Measurements from ENCODE around the gene YWHAG.

DNA sequence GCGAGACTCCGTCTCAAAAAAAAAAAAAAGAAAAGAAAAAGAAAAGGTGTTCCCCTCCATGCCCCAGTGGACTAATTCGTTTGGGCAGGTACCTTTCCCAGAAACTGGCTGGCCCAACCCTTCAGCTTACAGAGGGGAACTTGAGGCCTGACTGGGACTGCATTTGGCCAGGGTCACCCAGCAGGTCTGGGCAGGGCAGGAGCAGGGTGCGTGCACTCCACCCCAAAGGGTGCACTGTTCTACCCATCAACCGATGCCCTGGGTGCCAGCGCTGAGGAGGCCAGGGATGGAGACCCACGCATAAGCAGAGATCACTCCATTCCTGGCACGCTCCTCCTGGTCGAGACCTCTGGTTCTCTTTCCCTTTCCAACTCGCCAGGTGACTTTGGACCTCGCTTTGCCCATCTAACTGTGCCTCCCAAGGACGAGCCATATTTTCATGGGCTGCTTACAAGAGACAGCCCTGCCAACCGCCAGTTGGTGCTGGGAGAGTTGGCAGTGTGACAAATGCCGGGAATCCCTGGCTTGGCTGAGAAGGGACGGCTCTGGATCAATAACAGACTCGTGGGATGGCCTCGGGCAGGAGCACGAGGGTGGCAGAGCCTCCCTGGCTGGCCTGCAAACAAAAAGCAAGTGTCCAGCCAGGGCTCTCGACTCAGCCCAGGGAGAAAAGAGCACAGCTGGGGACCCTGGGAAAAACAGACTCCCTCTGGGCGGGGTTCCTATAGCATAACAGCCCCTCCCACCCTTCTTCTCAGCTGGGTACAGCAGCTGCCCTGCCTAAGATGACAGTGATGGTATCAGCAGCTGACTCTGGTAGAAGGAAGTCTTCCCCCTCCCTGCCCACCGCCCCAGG is 48.5 kb downstream of the YWHAG start:
- TF ChIP-seq, protein P1, sequence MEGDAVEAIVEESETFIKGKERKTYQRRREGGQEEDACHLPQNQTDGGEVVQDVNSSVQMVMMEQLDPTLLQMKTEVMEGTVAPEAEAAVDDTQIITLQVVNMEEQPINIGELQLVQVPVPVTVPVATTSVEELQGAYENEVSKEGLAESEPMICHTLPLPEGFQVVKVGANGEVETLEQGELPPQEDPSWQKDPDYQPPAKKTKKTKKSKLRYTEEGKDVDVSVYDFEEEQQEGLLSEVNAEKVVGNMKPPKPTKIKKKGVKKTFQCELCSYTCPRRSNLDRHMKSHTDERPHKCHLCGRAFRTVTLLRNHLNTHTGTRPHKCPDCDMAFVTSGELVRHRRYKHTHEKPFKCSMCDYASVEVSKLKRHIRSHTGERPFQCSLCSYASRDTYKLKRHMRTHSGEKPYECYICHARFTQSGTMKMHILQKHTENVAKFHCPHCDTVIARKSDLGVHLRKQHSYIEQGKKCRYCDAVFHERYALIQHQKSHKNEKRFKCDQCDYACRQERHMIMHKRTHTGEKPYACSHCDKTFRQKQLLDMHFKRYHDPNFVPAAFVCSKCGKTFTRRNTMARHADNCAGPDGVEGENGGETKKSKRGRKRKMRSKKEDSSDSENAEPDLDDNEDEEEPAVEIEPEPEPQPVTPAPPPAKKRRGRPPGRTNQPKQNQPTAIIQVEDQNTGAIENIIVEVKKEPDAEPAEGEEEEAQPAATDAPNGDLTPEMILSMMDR (IDR thresholded peaks at IDR 0.05): no peak
- TF ChIP-seq EZH2phosphoT487 (IDR thresholded peaks at IDR 0.05): no peak
- TF ChIP-seq EZH2 (IDR thresholded peaks at IDR 0.05): no peak

Measured in neural progenitor cell (in vitro differentiated cells).